ENCODE data around the gene ATXN2. TPM values are rescaled to one million over a fixed set of nuclear protein-coding genes. Genes with fewer than 3 reads are reported as not detected.

ATXN2 gene
- polyA plus RNA-seq, 1 donor = 53.4 TPM

Other genes with a start within 250 kb of the ATXN2 start
- gene PHETA1, start 230.2 kb downstream of the ATXN2 start, polyA plus RNA-seq (ENCODE audit: insufficient read length) = 12.8 TPM
- gene SH2B3, start 193.4 kb downstream of the ATXN2 start, polyA plus RNA-seq (ENCODE audit: insufficient read length) = 19.1 TPM
- 13.9 TPM for gene BRAP, start 86.6 kb upstream of the ATXN2 start, polyA plus RNA-seq (ENCODE audit: insufficient read length)
- 22.7 TPM for gene ACAD10, start 86.7 kb upstream of the ATXN2 start, polyA plus RNA-seq (ENCODE audit: insufficient read length)
- gene ALDH2, start 167.6 kb upstream of the ATXN2 start, polyA plus RNA-seq (ENCODE audit: insufficient read length) = 36.6 TPM
- gene MAPKAPK5, start 242.9 kb upstream of the ATXN2 start, polyA plus RNA-seq (ENCODE audit: insufficient read length) = 36.5 TPM